PC-3 (cell line): ENCODE results near the gene OR10J1. TPM values are rescaled to one million over a fixed set of nuclear protein-coding genes. Genes with fewer than 3 reads are reported as not detected.

ENCODE experiments used
- ATAC-seq: fragments of 200-7000 bp; cut with Tn5 transposase; 2 replicates; pipeline ENCODE4 v1.9.1; 2020; ENCODE audit warnings: mild to moderate bottlenecking, moderate library complexity
- Bru-seq: library from RNA; stranded (reverse); fragments of 400-500 nt; gene quantifications from one replicate; lab custom pipeline; 2021; lab: Mats Ljungman, UMichigan
- BruChase-seq, 2 experiments: library from RNA; stranded (reverse); fragments of 400-500 nt; gene quantifications; one replicate each; lab custom pipeline; 2021; lab: Mats Ljungman, UMichigan
- BruUV-seq: library from RNA; stranded (reverse); fragments of 400-500 nt; replicated peaks from 2 replicates; lab custom pipeline; 2021; lab: Mats Ljungman, UMichigan
- CTCF ChIA-PET: fragments of 300-600 bp; sonication (Branson Sonifier 250); formaldehyde crosslinking; loops from one replicate; lab custom pipeline; 2022; ENCODE audit warnings: antibody characterized with exemption; lab: Charles Lee
- POLR2A ChIA-PET: fragments of 300-600 bp; sonication (Branson Sonifier 250); formaldehyde crosslinking; loops from one replicate; lab custom pipeline; 2022; ENCODE audit warnings: antibody characterized with exemption; ENCODE audit not compliant: unreplicated experiment; lab: Charles Lee
- DNase-seq: peaks from one replicate; pipeline ENCODE4 v3.0.0-alpha.2; 2015
- H2AFZ ChIP-seq: fragments of 300-600 bp; sonication (generic); 2 replicates; pipeline ENCODE4 v1.6.0; 2016; ENCODE audit warnings: antibody characterized with exemption, low read length
- H3F3A ChIP-seq: fragments of 300-600 bp; sonication (generic); one replicate; pipeline ENCODE4 v1.6.0; 2017; ENCODE audit warnings: antibody characterized with exemption, low read length, control low read depth, mild to moderate bottlenecking; ENCODE audit not compliant: unreplicated experiment
- H3K27ac ChIP-seq: fragments of 300-600 bp; sonication (generic); 2 replicates; pipeline ENCODE4 v1.5.1; 2016; ENCODE audit warnings: mild to moderate bottlenecking, low read length
- H3K27me3 ChIP-seq: fragments of 300-600 bp; sonication (generic); 2 replicates; pipeline ENCODE4 v1.6.1; 2016; ENCODE audit warnings: low read length, mixed read lengths
- H3K36me3 ChIP-seq: fragments of 300-600 bp; sonication (generic); 2 replicates; pipeline ENCODE4 v1.6.1; 2016; ENCODE audit warnings: low read depth, mixed run types, low read length, mixed read lengths
- H3K4me1 ChIP-seq: fragments of 300-600 bp; sonication (generic); 2 replicates; pipeline ENCODE4 v1.5.1; 2016; ENCODE audit warnings: low read length; ENCODE audit not compliant: insufficient read depth
- H3K4me2 ChIP-seq: fragments of 300-600 bp; sonication (generic); 2 replicates; pipeline ENCODE4 v1.6.0; 2016; ENCODE audit warnings: low read length
- H3K4me3 ChIP-seq: fragments of 300-600 bp; sonication (generic); 2 replicates; pipeline ENCODE4 v1.5.1; 2016; ENCODE audit warnings: mild to moderate bottlenecking, low read length, mixed read lengths
- H3K79me2 ChIP-seq: fragments of 300-600 bp; sonication (generic); 2 replicates; pipeline ENCODE4 v1.6.1; 2017; ENCODE audit warnings: low read length, mixed read lengths
- H3K9ac ChIP-seq: fragments of 300-600 bp; sonication (generic); 2 replicates; pipeline ENCODE4 v1.6.0; 2016; ENCODE audit warnings: mild to moderate bottlenecking, low read length
- H3K9me2 ChIP-seq: fragments of 300-600 bp; sonication (generic); replicated peaks from 2 replicates; pipeline ENCODE4 v1.6.1; 2016; ENCODE audit warnings: mixed run types, low read length, mixed read lengths
- H3K9me3 ChIP-seq: fragments of 300-600 bp; sonication (generic); 2 replicates; pipeline ENCODE4 v1.6.1; 2016; ENCODE audit warnings: low read length, mixed read lengths
- H4K20me1 ChIP-seq: fragments of 300-600 bp; sonication (generic); 2 replicates; pipeline ENCODE4 v1.6.1; 2016; ENCODE audit warnings: low read length, mixed read lengths
- CTCF ChIP-seq: fragments of 300-600 bp; sonication (generic); conservative IDR thresholded peaks from 2 replicates; pipeline ENCODE4 v1.5.1; 2017; ENCODE audit warnings: antibody characterized with exemption, low read depth, mild to moderate bottlenecking, low read length
- EZH2 ChIP-seq: fragments of 300-600 bp; sonication (generic); IDR thresholded peaks from one replicate; pipeline ENCODE4 v1.6.1; 2017; ENCODE audit warnings: antibody characterized with exemption, mild to moderate bottlenecking, low read length; ENCODE audit not compliant: unreplicated experiment
- EZH2phosphoT487 ChIP-seq: fragments of 300-600 bp; sonication (generic); IDR thresholded peaks from 2 replicates; pipeline ENCODE4 v1.6.1; 2018; ENCODE audit warnings: mild to moderate bottlenecking, antibody characterized with exemption, low read length, borderline replicate concordance
- intact Hi-C: fragments of 100-400 bp; cut with micrococcal nuclease; formaldehyde crosslinking; loops from 2 replicates; pipeline ENCODE4 v1.9.0; 2023
- long read RNA-seq: library from polyadenylated mRNA; unstranded; transcript quantifications from one replicate; pipeline ENCODE4 v2.0.0, GENCODE V29; 2021; ENCODE audit not compliant: unreplicated experiment
- total RNA-seq: library from RNA; depleted of rRNA; stranded (reverse); fragments of >200 nt; gene quantifications from 2 replicates; pipeline ENCODE4 v1.2.3, GENCODE V29; 2014; rRNA removed

OR10J1 gene
- total RNA-seq (not detected in 2 replicates), Bru-seq, nascent RNA (not detected), BruChase-seq, experiment 1, labeled RNA remaining after a 6-hour chase (not detected), BruChase-seq, experiment 2, labeled RNA remaining after a 2-hour chase (not detected)
- long read RNA-seq = 0 reads

- no peaks in the 10 kb centered on the region for H4K20me1 ChIP-seq
- H2AFZ ChIP-seq = no peak within 1 kb of the TSS
- H3F3A ChIP-seq = no peaks in the 10 kb centered on the region
- ChIA-PET CTCF (no interaction called here), POLR2A (no interaction called here)
- no peaks in the 10 kb centered on the region for H3K9me3 ChIP-seq
- intact Hi-C loops = no loop called here
- no peak within 1 kb of the TSS for H3K4me2 ChIP-seq
- no peak within 1 kb of the TSS for H3K27ac ChIP-seq
- no peak within 1 kb of the TSS for H3K9ac ChIP-seq
- no peaks in the 10 kb centered on the region for H3K79me2 ChIP-seq
- H3K9me2 ChIP-seq = no peaks in the 10 kb centered on the region
- no TSS peak for BruUV-seq
- peaks cover 19% of the 10 kb centered on the region; the same call in 1 of the 2 replicates for H3K27me3 ChIP-seq
- H3K4me3 ChIP-seq = no peak within 1 kb of the TSS
- no peak for TF ChIP-seq CTCF
- no peak for ATAC-seq
- no peaks in the 10 kb centered on the region for H3K4me1 ChIP-seq
- DNase-seq = no peak
- no peaks in the 10 kb centered on the region for H3K36me3 ChIP-seq
These were observed at the start of gene OR10J1 for GRCh38 chr1:159439422-159439821. Gene OR10J1, plus strand, starts transcription at chr1:159439722. Its CDS starts 70 bp downstream, at chr1:159439792.

GRCh38 chr1:159406821-159407220 lies 32.7 kb upstream of the OR10J1 start:
- H2AFZ ChIP-seq = no peak overlapping the region
- H3K4me2 ChIP-seq = no peak overlapping the region
- ChIA-PET POLR2A (no interaction called here), CTCF (no interaction called here)
- H3K36me3 ChIP-seq = no peaks in the 10 kb centered on the region
- no peaks in the 10 kb centered on the region for H4K20me1 ChIP-seq
- no TSS peak for BruUV-seq
- no peak overlapping the region for H3K27ac ChIP-seq
- no peaks in the 10 kb centered on the region for H3F3A ChIP-seq
- H3K79me2 ChIP-seq = no peaks in the 10 kb centered on the region
- no peak for TF ChIP-seq CTCF
- H3K4me3 ChIP-seq = no peak overlapping the region
- H3K9me2 ChIP-seq = no peaks in the 10 kb centered on the region
- H3K9ac ChIP-seq = no peak overlapping the region
- intact Hi-C loops = no loop called here
- peaks cover 4% of the 10 kb centered on the region; the same call in 1 of the 2 replicates for H3K27me3 ChIP-seq
- no peaks in the 10 kb centered on the region for H3K4me1 ChIP-seq
- ATAC-seq = no peak
- no peak for DNase-seq
- H3K9me3 ChIP-seq = no peaks in the 10 kb centered on the region

GRCh38 chr1:159408862-159409400 lies 30.6 kb upstream of the OR10J1 start:
- H3K9ac ChIP-seq = no peak overlapping the region

More at GRCh38 chr1:159408862-159409400, 30.6 kb upstream of the OR10J1 start:
- TF ChIP-seq EZH2phosphoT487 (no peak), EZH2 (no peak), CTCF (no peak)
- POLR2A ChIA-PET = no interaction called here
- H3F3A ChIP-seq = no peaks in the 10 kb centered on the region
- H3K4me2 ChIP-seq = no peak overlapping the region
- no peaks in the 10 kb centered on the region for H3K36me3 ChIP-seq
- H3K4me1 ChIP-seq = no peaks in the 10 kb centered on the region
- no peak overlapping the region for H3K27ac ChIP-seq
- intact Hi-C loops = no loop called here
- no peak for ATAC-seq
- no peak for DNase-seq
- H2AFZ ChIP-seq = no peak overlapping the region
- CTCF ChIA-PET = interaction anchor here (0.6 kb wide), 1 partner anchor 182 kb away, joined by 3 read pairs; no protein-coding TSS in a partner anchor
- H3K27me3 ChIP-seq = peaks cover 4% of the 10 kb centered on the region; the same call in 1 of the 2 replicates
- no TSS peak for BruUV-seq
- no peaks in the 10 kb centered on the region for H3K79me2 ChIP-seq
- no peak overlapping the region for H3K4me3 ChIP-seq
- H4K20me1 ChIP-seq = no peaks in the 10 kb centered on the region
- H3K9me2 ChIP-seq = no peaks in the 10 kb centered on the region
- no peaks in the 10 kb centered on the region for H3K9me3 ChIP-seq
